NB4 (cell line): ENCODE measurements around the gene KIF1C.

Source experiments
- CTCF ChIP-seq: IDR thresholded peaks from one replicate; pipeline ENCODE4 v1.5.1; 2012; ENCODE audit warnings: low read depth, low read length
- MAX ChIP-seq: IDR thresholded peaks from 2 replicates; pipeline ENCODE4 v1.6.1; 2011; ENCODE audit warnings: low read depth, low read length
- POLR2A ChIP-seq: IDR thresholded peaks from 2 replicates; pipeline ENCODE4 v1.6.1; 2011; ENCODE audit warnings: mild to moderate bottlenecking; ENCODE audit not compliant: insufficient read length; ENCODE audit errors: extremely low read depth

DNA sequence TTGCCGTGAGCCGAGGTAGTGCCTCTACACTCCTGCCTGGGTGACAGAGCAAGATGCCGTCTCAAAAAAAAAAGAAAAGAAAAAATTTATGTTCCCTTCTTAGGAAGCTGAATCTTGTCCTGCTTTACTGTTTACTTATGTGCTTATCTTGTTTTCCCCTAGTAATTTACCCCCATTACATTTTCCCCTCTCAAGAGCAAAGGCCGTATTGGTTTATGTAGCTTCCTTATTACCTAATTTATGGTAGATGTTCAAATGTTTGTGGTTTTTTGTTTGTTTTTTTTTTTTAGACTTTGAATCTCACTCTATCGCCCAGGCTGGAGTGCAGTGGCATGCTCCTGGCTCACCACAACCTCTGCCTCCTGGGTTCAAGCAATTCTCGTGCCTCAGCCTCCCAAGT is 47.7 kb downstream of the KIF1C start:
- no peak for TF ChIP-seq CTCF
- no peak for TF ChIP-seq POLR2A
- no peak for TF ChIP-seq MAX
